Measurements from ENCODE around the gene SNCG. TPM values are rescaled to one million over a fixed set of nuclear protein-coding genes. Genes with fewer than 3 reads are reported as not detected.
A peak's percentile ranks its signal among the peaks of the same experiment; 100 is the strongest.

SNCG gene
- total and polyA plus RNA-seq, 2 experiments from 2014 or later = 4.0 to 17.0 TPM

DNA sequence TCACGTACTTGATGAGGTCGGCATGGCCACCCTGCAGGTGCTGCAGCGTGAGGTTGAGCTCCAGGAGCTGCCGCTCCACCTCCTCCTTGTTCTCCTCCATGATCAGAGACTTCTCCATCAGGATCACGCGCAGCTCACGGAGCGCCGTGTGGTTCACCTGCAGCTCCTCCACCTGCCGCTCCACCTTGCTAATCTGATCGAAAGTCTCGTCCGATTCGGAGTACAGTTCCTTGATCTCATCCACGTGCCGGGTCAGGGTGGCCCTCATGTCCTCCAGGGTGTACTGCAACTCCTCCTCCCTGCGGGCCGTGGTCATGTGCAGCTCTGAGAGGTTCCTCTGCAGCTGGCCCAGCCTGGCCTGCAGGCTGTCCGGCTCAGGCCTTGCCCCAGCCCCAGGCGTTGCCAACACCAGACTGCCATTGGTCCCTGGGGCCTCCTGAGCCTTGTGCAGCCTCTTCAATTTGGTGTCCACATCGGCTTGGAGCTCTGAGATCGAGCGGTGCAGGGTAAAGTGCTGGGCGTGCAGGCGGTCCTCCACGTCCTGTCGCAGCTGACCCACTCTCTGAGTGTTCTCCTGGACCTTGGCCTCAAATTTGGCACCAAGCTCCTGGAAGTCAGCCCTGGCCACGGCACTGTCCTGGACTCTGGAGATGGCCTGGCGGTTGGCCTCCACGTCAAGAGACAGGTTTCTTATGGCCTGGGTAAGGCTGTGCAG, 14.9 kb upstream of the SNCG start:
- Histone ChIP-seq H3K79me2 (replicated peaks; ENCODE audit: insufficient read depth) (no peaks in the 10 kb centered on the region), H2AFZ (peak overlapping the region; percentile 59; the same call in 1 of the 2 replicates), H3K4me1 (ENCODE audit: insufficient read depth) (peaks cover 6% of the 10 kb centered on the region; the same call in 1 of the 2 replicates), H4K20me1 (replicated peaks; ENCODE audit: insufficient read depth) (no peaks in the 10 kb centered on the region), H3K9me2 (ENCODE audit: insufficient read depth) (no peaks in the 10 kb centered on the region), H3F3A (replicated peaks; ENCODE audit: low read depth) (no peaks in the 10 kb centered on the region), H3K36me3 (ENCODE audit: insufficient read depth) (no peaks in the 10 kb centered on the region), H3K27ac (ENCODE audit: low read depth) (no peak overlapping the region), H3K4me2 (no peak overlapping the region), H3K27me3 (ENCODE audit: insufficient read depth) (peaks cover 8% of the 10 kb centered on the region; the same call in 1 of the 2 replicates), H3K4me3 (no peak overlapping the region)
- H3K27ac Mint-ChIP-seq = no peak overlapping the region
- peaks cover 33% of the 10 kb centered on the region for H3K27me3 Mint-ChIP-seq (ENCODE audit: insufficient read depth, low read depth, poor library complexity)
- peaks cover 15% of the 10 kb centered on the region for H3K4me1 Mint-ChIP-seq
- no peak for TF ChIP-seq STAT1 (IDR thresholded peaks at IDR 0.05; ENCODE audit: unreplicated experiment)
- no peak for TF ChIP-seq POLR2AphosphoS5 (IDR thresholded peaks at IDR 0.05; ENCODE audit: low read depth)
- TF ChIP-seq, protein P1, sequence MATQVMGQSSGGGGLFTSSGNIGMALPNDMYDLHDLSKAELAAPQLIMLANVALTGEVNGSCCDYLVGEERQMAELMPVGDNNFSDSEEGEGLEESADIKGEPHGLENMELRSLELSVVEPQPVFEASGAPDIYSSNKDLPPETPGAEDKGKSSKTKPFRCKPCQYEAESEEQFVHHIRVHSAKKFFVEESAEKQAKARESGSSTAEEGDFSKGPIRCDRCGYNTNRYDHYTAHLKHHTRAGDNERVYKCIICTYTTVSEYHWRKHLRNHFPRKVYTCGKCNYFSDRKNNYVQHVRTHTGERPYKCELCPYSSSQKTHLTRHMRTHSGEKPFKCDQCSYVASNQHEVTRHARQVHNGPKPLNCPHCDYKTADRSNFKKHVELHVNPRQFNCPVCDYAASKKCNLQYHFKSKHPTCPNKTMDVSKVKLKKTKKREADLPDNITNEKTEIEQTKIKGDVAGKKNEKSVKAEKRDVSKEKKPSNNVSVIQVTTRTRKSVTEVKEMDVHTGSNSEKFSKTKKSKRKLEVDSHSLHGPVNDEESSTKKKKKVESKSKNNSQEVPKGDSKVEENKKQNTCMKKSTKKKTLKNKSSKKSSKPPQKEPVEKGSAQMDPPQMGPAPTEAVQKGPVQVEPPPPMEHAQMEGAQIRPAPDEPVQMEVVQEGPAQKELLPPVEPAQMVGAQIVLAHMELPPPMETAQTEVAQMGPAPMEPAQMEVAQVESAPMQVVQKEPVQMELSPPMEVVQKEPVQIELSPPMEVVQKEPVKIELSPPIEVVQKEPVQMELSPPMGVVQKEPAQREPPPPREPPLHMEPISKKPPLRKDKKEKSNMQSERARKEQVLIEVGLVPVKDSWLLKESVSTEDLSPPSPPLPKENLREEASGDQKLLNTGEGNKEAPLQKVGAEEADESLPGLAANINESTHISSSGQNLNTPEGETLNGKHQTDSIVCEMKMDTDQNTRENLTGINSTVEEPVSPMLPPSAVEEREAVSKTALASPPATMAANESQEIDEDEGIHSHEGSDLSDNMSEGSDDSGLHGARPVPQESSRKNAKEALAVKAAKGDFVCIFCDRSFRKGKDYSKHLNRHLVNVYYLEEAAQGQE (IDR thresholded peaks at IDR 0.05; ENCODE audit: unreplicated experiment) = no peak
- no peak for TF ChIP-seq EZH2 (IDR thresholded peaks at IDR 0.05; ENCODE audit: low read depth, unreplicated experiment)
- TF ChIP-seq, protein P2, sequence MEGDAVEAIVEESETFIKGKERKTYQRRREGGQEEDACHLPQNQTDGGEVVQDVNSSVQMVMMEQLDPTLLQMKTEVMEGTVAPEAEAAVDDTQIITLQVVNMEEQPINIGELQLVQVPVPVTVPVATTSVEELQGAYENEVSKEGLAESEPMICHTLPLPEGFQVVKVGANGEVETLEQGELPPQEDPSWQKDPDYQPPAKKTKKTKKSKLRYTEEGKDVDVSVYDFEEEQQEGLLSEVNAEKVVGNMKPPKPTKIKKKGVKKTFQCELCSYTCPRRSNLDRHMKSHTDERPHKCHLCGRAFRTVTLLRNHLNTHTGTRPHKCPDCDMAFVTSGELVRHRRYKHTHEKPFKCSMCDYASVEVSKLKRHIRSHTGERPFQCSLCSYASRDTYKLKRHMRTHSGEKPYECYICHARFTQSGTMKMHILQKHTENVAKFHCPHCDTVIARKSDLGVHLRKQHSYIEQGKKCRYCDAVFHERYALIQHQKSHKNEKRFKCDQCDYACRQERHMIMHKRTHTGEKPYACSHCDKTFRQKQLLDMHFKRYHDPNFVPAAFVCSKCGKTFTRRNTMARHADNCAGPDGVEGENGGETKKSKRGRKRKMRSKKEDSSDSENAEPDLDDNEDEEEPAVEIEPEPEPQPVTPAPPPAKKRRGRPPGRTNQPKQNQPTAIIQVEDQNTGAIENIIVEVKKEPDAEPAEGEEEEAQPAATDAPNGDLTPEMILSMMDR (conservative IDR thresholded peaks at IDR 0.05; ENCODE audit: low read depth in 2 of 2) = no peak
- no peak for TF ChIP-seq EZH2phosphoT487 (IDR thresholded peaks at IDR 0.05; ENCODE audit: unreplicated experiment)
- TF ChIP-seq JUNB (IDR thresholded peaks at IDR 0.05; ENCODE audit: unreplicated experiment) = no peak
- no peak for TF ChIP-seq NANOG (IDR thresholded peaks at IDR 0.05; ENCODE audit: borderline replicate concordance)
- H3K9me3 Mint-ChIP-seq = peaks cover 3% of the 10 kb centered on the region; the same call in 2 of the 3 replicates
- DNase-seq (ENCODE audit: low spot score) = no peak
- H3K4me3 Mint-ChIP-seq = no peak overlapping the region
- ATAC-seq = no peak
- 0 out of 3 replicates have a peak, but pooled peaks cover 4% of the 10 kb centered on the region for H3K36me3 Mint-ChIP-seq (ENCODE audit: low read depth)

DNA sequence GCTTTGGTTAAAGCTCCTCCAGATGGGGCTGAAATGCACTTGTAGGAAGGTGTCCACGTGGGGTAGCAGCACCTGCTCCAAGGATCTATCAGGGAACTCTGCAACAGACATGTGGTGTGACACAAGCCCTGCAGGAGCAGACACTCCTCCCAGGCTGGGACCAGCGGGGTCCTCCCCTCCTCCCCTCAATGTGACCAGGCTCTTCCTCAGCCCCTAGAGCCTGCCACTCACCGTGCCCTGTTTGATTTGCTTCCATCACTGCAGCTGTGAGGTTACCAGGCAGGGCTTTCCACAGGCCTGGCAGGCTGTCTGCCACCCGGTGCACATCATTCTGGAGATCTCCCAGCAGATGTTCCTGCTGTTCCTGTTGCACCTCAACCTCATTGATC, 14.4 kb upstream of the SNCG start:
- H3F3A ChIP-seq (replicated peaks; ENCODE audit: low read depth) = no peaks in the 10 kb centered on the region
- no peaks in the 10 kb centered on the region for H3K79me2 ChIP-seq (replicated peaks; ENCODE audit: insufficient read depth)
- no peaks in the 10 kb centered on the region for H3K9me2 ChIP-seq (ENCODE audit: insufficient read depth)
- H3K9me3 Mint-ChIP-seq = peaks cover 3% of the 10 kb centered on the region; the same call in 2 of the 3 replicates
- no peaks in the 10 kb centered on the region for H3K36me3 ChIP-seq (ENCODE audit: insufficient read depth)
- ATAC-seq = no peak
- no peak for DNase-seq (ENCODE audit: low spot score)
- no peak overlapping the region for H3K27ac ChIP-seq (ENCODE audit: low read depth)
- H2AFZ ChIP-seq = no peak overlapping the region
- peaks cover 6% of the 10 kb centered on the region; the same call in 1 of the 2 replicates for H3K4me1 ChIP-seq (ENCODE audit: insufficient read depth)
- H3K27me3 Mint-ChIP-seq (ENCODE audit: insufficient read depth, low read depth, poor library complexity) = peaks cover 30% of the 10 kb centered on the region
- H3K4me3 Mint-ChIP-seq = no peak overlapping the region
- no peak overlapping the region for H3K4me2 ChIP-seq
- H3K27ac Mint-ChIP-seq = no peak overlapping the region
- peaks cover 15% of the 10 kb centered on the region for H3K4me1 Mint-ChIP-seq
- peaks cover 8% of the 10 kb centered on the region; the same call in 1 of the 2 replicates for H3K27me3 ChIP-seq (ENCODE audit: insufficient read depth)
- 0 out of 3 replicates have a peak, but pooled peaks cover 5% of the 10 kb centered on the region for H3K36me3 Mint-ChIP-seq (ENCODE audit: low read depth)
- H3K4me3 ChIP-seq = no peak overlapping the region
- no peaks in the 10 kb centered on the region for H4K20me1 ChIP-seq (replicated peaks; ENCODE audit: insufficient read depth)
- TF ChIP-seq EZH2phosphoT487 (IDR thresholded peaks at IDR 0.05; ENCODE audit: unreplicated experiment) = no peak
- TF ChIP-seq CREB1 (CRISPR knock-in tag; IDR thresholded peaks at IDR 0.05; ENCODE audit: low read depth) = no peak
- TF ChIP-seq, protein P1 (IDR thresholded peaks at IDR 0.05; ENCODE audit: unreplicated experiment) = no peak
- no peak for TF ChIP-seq JUNB (IDR thresholded peaks at IDR 0.05; ENCODE audit: unreplicated experiment)
- TF ChIP-seq, protein P2 (conservative IDR thresholded peaks at IDR 0.05; ENCODE audit: low read depth in 2 of 2) = no peak
- no peak for TF ChIP-seq ZNF114 (CRISPR knock-in tag; IDR thresholded peaks at IDR 0.05)
